NCI-H2227 (cell line): Measurements from ENCODE around the gene NOTCH1.
"Not testable (repeated sequence)": the region's sequence is repeated elsewhere in the genome, so short reads cannot be mapped to it uniquely, and the experiment has no call there.

Experiments used
- DNase-seq: peaks from one replicate; lab custom pipeline; 2025; ENCODE audit not compliant: unreplicated experiment; lab: John Stamatoyannopoulos, UW

Gene NOTCH1

DNA sequence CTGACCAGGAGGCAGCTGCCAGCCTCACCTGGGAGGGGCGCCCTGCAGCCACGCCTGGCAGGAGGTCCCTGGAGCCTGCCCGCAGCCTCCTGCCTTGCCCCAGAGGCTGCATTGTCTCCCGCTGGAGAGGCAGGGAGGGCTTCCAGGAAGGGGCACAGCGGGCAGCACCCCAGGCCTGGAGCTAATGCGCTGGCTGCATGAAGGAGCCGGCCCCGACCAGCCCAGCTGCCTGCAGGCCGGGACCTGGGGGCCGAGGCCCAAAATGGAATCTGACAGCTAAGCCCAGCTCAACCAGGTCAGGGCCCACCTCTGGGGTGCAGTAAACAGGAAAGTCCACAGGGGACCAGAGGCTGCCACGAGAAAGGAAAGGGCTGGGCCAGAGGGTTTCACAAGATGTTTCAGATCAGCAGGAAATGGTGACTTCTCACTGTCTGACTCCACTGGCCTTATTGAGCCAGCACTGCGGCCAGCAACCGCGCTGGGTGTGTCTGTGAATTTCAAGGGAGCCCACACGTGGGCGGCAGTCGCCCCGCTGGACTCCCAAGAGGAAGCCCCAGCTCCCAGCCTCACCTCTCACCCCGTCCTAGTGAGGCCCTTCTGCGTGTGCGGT lies 18.6 kb upstream of the NOTCH1 start:
- DNase-seq = no peak

- no peak for DNase-seq
These were observed 17.9 kb upstream of the NOTCH1 start for GRCh38 chr9:136563646-136564325.

DNA sequence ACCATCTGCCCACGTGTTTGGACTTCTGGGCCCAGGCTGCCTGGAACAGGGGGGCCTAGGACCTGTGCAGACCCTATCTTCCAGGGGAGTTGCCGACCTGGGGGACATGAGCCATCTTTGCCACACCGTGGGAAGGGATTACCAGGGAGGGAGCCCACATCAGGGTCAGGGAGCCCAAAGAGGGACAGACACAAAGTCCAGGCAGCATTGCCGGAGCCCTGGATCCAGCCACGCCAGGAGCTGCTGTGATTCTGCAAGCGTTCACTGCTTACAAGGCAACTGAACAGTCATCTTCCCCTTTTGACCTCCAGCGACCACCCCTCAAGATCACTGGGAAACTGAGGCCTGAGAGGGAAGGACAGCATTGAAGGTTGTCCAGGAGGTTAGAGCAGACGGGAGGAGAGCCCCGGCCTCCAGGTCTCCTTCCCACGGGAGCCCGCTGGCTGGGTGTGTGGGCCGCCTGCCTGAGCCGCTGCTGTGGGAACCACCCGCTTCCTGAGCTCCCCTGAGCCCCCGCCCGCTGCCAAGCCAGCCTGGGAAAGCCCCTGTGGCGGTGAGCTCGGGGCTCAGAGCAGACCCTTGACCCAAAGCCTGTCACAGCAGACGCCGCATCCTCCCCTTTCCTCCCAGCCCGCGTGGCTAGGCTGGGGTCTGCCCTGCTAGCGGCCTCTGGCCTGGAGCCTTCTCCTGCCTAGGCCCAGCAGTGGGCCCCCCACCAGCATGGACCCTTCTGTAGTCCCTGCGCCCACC lies 17.1 kb upstream of the NOTCH1 start:
- no peak for DNase-seq

GRCh38 chr9:136561779-136562178 lies 15.9 kb upstream of the NOTCH1 start:
- DNase-seq = no peak

- no peak for DNase-seq
These were observed 14.7 kb upstream of the NOTCH1 start for GRCh38 chr9:136560586-136560985.

GRCh38 chr9:136559371-136559770 lies 13.5 kb upstream of the NOTCH1 start:
- not testable (repeated sequence) for DNase-seq

- DNase-seq = not testable (repeated sequence)
These were observed 13.0 kb upstream of the NOTCH1 start for GRCh38 chr9:136558846-136559245.

DNA sequence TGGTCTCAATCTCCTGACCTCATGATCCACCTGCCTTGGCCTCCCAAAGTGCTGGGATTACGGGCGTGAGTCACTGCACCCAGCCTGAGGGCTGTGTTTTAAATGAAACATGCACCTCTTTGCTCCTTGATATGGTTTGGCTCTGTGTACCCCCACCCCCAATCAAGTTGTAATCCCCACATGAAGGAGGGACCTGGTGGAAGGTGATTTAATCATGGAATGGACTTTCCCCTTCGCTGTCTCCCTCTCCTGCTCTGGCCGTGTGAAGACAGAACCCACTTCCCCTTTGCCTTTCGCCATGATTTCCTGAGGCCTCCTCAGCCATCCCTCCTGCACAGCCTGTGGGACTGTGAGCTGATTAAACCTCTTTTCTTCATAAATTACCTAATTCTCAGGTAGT lies 12.5 kb upstream of the NOTCH1 start:
- no peak for DNase-seq

- DNase-seq = no peak
These were observed 11.2 kb upstream of the NOTCH1 start for GRCh38 chr9:136557036-136557435.

DNA sequence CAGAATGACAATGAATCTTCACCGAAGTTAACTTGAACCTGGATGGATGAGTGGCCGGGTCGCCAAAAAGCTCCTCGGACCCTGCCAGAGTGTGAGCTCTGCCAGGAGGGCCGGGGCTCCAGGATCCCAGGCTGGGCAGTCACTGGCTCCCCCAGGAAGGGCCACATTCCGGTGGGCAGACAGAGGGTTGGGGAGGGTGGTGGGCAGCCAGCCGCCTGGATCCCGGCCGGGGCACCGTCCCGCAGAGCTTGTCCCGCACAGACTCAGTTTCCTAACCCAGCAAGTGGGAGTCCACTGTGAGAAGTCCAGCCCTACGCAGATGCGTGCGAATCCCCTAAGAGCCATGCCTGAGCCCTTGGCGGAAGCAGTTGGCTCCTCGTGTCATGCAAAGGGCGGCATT lies 10.3 kb upstream of the NOTCH1 start:
- DNase-seq = no peak

GRCh38 chr9:136554870-136555269 lies 9.0 kb upstream of the NOTCH1 start:
- no peak for DNase-seq

GRCh38 chr9:136553581-136553980 lies 7.7 kb upstream of the NOTCH1 start:
- no peak for DNase-seq

GRCh38 chr9:136552117-136552703 lies 6.4 kb upstream of the NOTCH1 start:
- DNase-seq = no peak

- no peak for DNase-seq
These were observed 5.7 kb upstream of the NOTCH1 start for GRCh38 chr9:136551401-136552116.

GRCh38 chr9:136550439-136551289 lies 4.8 kb upstream of the NOTCH1 start:
- DNase-seq = no peak

- no peak for DNase-seq
These were observed 3.4 kb upstream of the NOTCH1 start for GRCh38 chr9:136549010-136549980.

DNA sequence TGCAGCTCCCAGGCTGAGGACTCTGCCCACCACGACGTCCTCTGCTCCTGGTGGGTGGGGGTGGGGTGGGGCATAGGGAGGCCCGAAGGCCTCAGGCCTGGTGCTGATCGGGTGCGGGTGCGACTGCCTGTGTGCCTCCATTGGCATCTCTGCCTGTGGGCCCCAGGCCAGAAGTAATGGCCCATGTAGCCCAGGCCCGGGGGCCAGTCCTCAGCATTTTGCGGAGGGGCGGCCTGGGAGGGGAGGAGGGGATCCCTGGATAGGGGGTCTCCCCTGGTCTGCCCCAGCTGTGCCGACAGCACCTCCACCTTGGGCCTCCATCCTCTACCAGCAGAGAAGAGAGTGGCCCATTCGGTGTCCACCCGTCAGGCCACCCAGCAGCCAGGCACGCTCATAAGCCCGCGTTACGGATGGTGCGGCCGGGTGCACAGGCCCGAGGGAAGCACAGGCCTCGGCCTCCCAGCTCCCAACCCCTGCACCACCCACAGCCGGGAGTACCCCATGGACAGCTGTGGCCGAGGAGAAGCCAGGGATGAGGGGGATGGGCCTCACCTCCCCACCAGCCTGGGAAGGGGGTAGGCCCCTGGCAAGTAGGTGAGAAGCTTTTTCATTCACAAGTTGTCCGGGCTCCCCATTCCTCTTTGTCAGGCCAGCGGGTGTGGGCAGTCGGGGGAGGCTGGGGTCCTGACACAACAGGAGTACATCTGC lies 1.8 kb upstream of the NOTCH1 start:
- DNase-seq = no peak

DNA sequence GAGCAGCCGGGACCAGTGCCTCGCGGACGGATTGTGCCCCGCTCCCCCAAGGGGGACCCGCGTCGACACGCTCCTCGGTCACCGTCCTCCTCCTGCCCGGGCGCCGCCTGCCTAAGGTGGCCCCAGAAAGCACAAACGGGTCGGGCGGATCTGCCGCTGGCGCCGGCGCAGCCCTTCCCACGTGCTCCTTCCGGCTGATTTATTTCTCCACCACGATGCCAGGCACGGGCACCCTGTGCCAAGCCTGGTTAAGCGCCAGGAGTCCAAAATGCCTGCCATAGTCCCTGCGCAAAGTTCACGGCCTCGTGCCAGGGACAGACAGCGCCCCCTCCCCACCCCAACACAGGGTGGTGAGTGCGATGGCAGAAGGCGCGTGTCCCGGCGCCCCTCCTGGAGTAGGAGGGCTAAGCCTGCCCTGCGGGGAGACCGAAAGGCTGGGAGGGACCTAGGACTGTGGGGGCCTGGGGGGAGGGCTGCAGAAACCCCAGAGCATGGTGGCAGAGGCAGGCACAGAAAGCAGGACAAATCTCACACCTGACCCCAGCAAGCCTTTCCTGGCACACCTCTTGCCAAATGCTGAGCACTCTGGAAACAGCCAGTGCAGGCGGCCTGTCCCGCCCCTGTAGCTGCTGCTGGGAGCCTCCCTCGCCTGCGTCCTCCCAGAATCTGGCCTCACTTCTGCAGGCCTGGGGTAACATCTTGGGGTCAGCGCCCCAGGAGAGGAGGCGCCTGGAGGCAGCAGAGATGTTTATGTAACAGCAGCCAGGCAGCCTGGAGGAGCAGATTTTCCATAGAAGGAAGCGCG lies 1.1 kb upstream of the NOTCH1 start:
- DNase-seq = peak; percentile 18
